Endothelial cell (in vitro differentiated cells): Measurements from ENCODE around the gene OTUD3. TPM values are rescaled to one million over a fixed set of nuclear protein-coding genes. Genes with fewer than 3 reads are reported as not detected.
"Not testable (repeated sequence)": the region's sequence is repeated elsewhere in the genome, so short reads cannot be mapped to it uniquely, and the experiment has no call there.

ENCODE experiments used
- DNase-seq: peaks from one replicate; pipeline ENCODE4 v3.0.0; 2021; ENCODE audit warnings: low spot score
- H3K27ac Mint-ChIP-seq: one replicate; pipeline ENCODE4 v1.8.0; 2021; ENCODE audit warnings: mixed read lengths, inconsistent platforms; ENCODE audit not compliant: unreplicated experiment
- H3K27me3 Mint-ChIP-seq: one replicate; pipeline ENCODE4 v1.8.0; 2021; ENCODE audit warnings: mild to moderate bottlenecking, moderate library complexity, mixed read lengths, inconsistent platforms; ENCODE audit not compliant: unreplicated experiment
- H3K36me3 Mint-ChIP-seq: one replicate; pipeline ENCODE4 v1.8.0; 2021; ENCODE audit warnings: mild to moderate bottlenecking, low read depth, mixed read lengths, inconsistent platforms; ENCODE audit not compliant: unreplicated experiment
- H3K4me1 Mint-ChIP-seq: one replicate; pipeline ENCODE4 v1.8.0; 2021; ENCODE audit warnings: mild to moderate bottlenecking, mixed read lengths, inconsistent platforms; ENCODE audit not compliant: unreplicated experiment
- H3K4me3 Mint-ChIP-seq: one replicate; pipeline ENCODE4 v1.8.0; 2021; ENCODE audit warnings: mild to moderate bottlenecking, mixed read lengths, inconsistent platforms; ENCODE audit not compliant: unreplicated experiment
- H3K9me3 Mint-ChIP-seq: one replicate; pipeline ENCODE4 v1.8.0; 2021; ENCODE audit warnings: mixed read lengths, inconsistent platforms; ENCODE audit not compliant: unreplicated experiment
- total RNA-seq: library from RNA; stranded (reverse); fragmentation: NEBNext Ultra II Directional; extraction: Animal tissue kit (Norgen Biotek cat#: 25700); gene quantifications from one replicate; pipeline ENCODE4 v1.2.1, GENCODE V29; 2021; ENCODE audit not compliant: unreplicated experiment
- TF ChIP-seq, protein P1 (sequence below): fragments of 200-600 bp; sonication (generic); IDR thresholded peaks from one replicate; pipeline ENCODE4 v1.5.0; 2021; ENCODE audit warnings: antibody characterized with exemption; ENCODE audit not compliant: unreplicated experiment

The OTUD3 gene
- total RNA-seq, 1 donor from 2014 or later: 12.1 TPM

DNA sequence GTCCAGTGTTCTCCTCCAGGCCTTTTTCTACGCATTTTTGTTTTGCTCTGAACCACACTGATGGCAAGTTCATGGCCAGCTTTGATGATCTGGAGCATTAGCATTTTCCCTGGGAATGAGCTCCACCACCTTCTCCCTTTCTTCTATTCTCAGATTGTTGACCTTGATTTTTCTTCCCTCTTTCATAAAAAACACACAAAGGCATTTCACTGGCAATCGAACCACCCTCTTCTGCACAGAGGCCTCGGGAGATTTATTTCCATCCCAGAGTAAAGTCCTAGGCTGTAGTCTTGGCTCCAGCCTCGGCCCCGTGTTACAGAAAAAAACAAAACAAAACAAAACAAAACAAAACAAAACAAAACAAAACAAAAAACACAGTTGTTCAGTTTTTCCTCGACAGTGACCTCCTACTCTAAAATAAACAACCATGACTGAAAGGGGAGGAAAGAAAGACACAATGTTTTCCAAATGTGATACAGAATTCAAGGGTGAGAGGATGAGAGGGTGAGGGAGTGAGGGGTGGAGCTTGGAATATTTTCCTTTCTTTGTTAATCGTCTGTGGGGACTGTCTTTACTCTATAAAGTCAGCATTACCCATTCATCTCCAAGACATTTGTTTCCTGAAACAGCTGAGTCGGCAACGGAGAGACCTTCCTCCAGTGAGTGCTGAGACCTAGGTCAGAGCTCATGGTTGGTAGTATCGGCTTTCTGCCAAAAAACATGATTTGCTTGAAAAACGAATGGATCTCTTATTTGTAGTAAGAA, 37.3 kb upstream of the OTUD3 start:
- TF ChIP-seq, protein P1, sequence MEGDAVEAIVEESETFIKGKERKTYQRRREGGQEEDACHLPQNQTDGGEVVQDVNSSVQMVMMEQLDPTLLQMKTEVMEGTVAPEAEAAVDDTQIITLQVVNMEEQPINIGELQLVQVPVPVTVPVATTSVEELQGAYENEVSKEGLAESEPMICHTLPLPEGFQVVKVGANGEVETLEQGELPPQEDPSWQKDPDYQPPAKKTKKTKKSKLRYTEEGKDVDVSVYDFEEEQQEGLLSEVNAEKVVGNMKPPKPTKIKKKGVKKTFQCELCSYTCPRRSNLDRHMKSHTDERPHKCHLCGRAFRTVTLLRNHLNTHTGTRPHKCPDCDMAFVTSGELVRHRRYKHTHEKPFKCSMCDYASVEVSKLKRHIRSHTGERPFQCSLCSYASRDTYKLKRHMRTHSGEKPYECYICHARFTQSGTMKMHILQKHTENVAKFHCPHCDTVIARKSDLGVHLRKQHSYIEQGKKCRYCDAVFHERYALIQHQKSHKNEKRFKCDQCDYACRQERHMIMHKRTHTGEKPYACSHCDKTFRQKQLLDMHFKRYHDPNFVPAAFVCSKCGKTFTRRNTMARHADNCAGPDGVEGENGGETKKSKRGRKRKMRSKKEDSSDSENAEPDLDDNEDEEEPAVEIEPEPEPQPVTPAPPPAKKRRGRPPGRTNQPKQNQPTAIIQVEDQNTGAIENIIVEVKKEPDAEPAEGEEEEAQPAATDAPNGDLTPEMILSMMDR: no peak
- H3K4me3 Mint-ChIP-seq: no peak overlapping the region
- no peaks in the 10 kb centered on the region for H3K27me3 Mint-ChIP-seq
- H3K9me3 Mint-ChIP-seq: no peaks in the 10 kb centered on the region
- no peak for DNase-seq
- H3K27ac Mint-ChIP-seq: no peak overlapping the region
- no peaks in the 10 kb centered on the region for H3K36me3 Mint-ChIP-seq
- peaks cover 7% of the 10 kb centered on the region for H3K4me1 Mint-ChIP-seq

GRCh38 chr1:19845555-19845954, 36.6 kb upstream of the OTUD3 start:
- H3K27me3 Mint-ChIP-seq: no peaks in the 10 kb centered on the region
- H3K27ac Mint-ChIP-seq: no peak overlapping the region
- no peaks in the 10 kb centered on the region for H3K9me3 Mint-ChIP-seq
- peaks cover 7% of the 10 kb centered on the region for H3K4me1 Mint-ChIP-seq
- DNase-seq: no peak
- no peaks in the 10 kb centered on the region for H3K36me3 Mint-ChIP-seq
- no peak overlapping the region for H3K4me3 Mint-ChIP-seq
- TF ChIP-seq, protein P1: no peak

GRCh38 chr1:19846338-19846737, 35.9 kb upstream of the OTUD3 start:
- no peak for DNase-seq
- peaks cover 7% of the 10 kb centered on the region for H3K4me1 Mint-ChIP-seq
- no peaks in the 10 kb centered on the region for H3K9me3 Mint-ChIP-seq
- TF ChIP-seq, protein P1: no peak
- H3K27me3 Mint-ChIP-seq: no peaks in the 10 kb centered on the region
- H3K36me3 Mint-ChIP-seq: no peaks in the 10 kb centered on the region
- H3K27ac Mint-ChIP-seq: no peak overlapping the region
- H3K4me3 Mint-ChIP-seq: no peak overlapping the region

DNA sequence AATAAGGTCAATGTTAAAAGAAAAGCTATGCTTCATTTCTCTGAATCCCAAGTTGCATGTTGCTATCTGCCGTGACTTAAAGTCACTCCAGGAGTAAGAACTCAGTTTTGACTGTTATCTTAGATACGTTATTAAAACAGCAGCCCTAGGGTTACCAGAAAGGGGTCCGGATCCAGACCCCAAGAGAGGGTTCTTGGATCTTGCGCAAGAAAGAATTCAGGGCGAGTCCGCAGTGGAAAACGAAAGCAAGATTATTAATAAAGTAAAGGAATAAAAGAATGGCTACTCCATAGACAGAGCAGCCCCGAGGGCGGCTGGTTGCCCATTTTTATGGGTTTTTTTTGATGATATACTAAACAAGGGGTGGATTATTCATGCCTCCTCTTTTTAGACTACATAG, 34.9 kb upstream of the OTUD3 start:
- H3K9me3 Mint-ChIP-seq, H3K27ac Mint-ChIP-seq, H3K4me3 Mint-ChIP-seq, DNase-seq, H3K27me3 Mint-ChIP-seq, H3K4me1 Mint-ChIP-seq, H3K36me3 Mint-ChIP-seq: not testable (repeated sequence)

DNA sequence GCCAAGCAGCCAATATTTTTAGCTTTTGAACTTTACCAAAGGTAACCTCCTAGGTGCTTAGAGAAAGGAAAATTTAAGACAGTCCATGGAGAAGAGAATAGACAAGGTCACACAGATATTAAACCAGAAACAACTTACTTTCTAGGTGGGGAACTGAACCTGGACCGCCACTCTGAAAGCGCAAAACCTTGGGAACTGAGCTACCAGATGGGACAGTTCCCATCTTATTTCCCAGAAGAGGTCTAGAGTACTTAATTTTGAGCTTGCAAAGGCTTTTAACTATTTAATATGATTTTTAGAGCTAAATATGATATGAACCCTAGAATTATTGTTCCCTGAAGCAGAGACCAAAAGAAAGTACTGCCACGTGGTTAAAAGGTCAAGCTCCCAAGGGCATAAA, 32.9 kb upstream of the OTUD3 start:
- not testable (repeated sequence) for H3K27me3 Mint-ChIP-seq, H3K4me1 Mint-ChIP-seq, H3K36me3 Mint-ChIP-seq, H3K9me3 Mint-ChIP-seq, DNase-seq, H3K27ac Mint-ChIP-seq, H3K4me3 Mint-ChIP-seq

GRCh38 chr1:19850214-19850613, 32.0 kb upstream of the OTUD3 start:
- H3K9me3 Mint-ChIP-seq: no peaks in the 10 kb centered on the region
- no peak for DNase-seq
- TF ChIP-seq, protein P1: no peak
- H3K27me3 Mint-ChIP-seq: no peaks in the 10 kb centered on the region
- H3K27ac Mint-ChIP-seq: no peak overlapping the region
- H3K4me1 Mint-ChIP-seq: peaks cover under 1% of the 10 kb centered on the region
- H3K4me3 Mint-ChIP-seq: no peak overlapping the region
- H3K36me3 Mint-ChIP-seq: no peaks in the 10 kb centered on the region
